Measurements from ENCODE around the gene KPNB1.

The KPNB1 gene

GRCh38 chr17:47636273-47637030 is 13.3 kb upstream of the KPNB1 start:
- no peak for TF ChIP-seq CTCF (IDR thresholded peaks at IDR 0.05; ENCODE audit: extremely low read depth, insufficient read depth, missing control alignments)
- no peak for DNase-seq (ENCODE audit: low spot score)
- in situ Hi-C loops (cut with MboI; ENCODE audit: low pct_unique_long_range_greater_than_20kb, low sequenced_read_pairs, unreplicated experiment) = no loop called here

- DNase-seq (ENCODE audit: low spot score) = no peak
- in situ Hi-C loops (cut with MboI; ENCODE audit: low pct_unique_long_range_greater_than_20kb, low sequenced_read_pairs, unreplicated experiment) = no loop called here
Observed at GRCh38 chr17:47638903-47639302, 10.8 kb upstream of the KPNB1 start.

GRCh38 chr17:47640076-47640475 is 9.6 kb upstream of the KPNB1 start:
- in situ Hi-C loops (cut with MboI; ENCODE audit: low pct_unique_long_range_greater_than_20kb, low sequenced_read_pairs, unreplicated experiment) = no loop called here
- no peak for TF ChIP-seq CTCF (IDR thresholded peaks at IDR 0.05; ENCODE audit: extremely low read depth, insufficient read depth, missing control alignments)
- no peak for DNase-seq (ENCODE audit: low spot score)

More at GRCh38 chr17:47638903-47639302, 10.8 kb upstream of the KPNB1 start:
- TF ChIP-seq CTCF (IDR thresholded peaks at IDR 0.05; ENCODE audit: extremely low read depth, insufficient read depth, missing control alignments) = no peak

- in situ Hi-C loops (cut with MboI; ENCODE audit: low pct_unique_long_range_greater_than_20kb, low sequenced_read_pairs, unreplicated experiment) = no loop called here
- no peak for DNase-seq (ENCODE audit: low spot score)
- no peak for TF ChIP-seq CTCF (IDR thresholded peaks at IDR 0.05; ENCODE audit: extremely low read depth, insufficient read depth, missing control alignments)
Observed at GRCh38 chr17:47641202-47641601, 8.5 kb upstream of the KPNB1 start.

- TF ChIP-seq CTCF (IDR thresholded peaks at IDR 0.05; ENCODE audit: extremely low read depth, insufficient read depth, missing control alignments) = no peak
- in situ Hi-C loops (cut with MboI; ENCODE audit: low pct_unique_long_range_greater_than_20kb, low sequenced_read_pairs, unreplicated experiment) = no loop called here
- no peak for DNase-seq (ENCODE audit: low spot score)
Observed at GRCh38 chr17:47643116-47643515, 6.6 kb upstream of the KPNB1 start.

- no peak for DNase-seq (ENCODE audit: low spot score)
- in situ Hi-C loops (cut with MboI; ENCODE audit: low pct_unique_long_range_greater_than_20kb, low sequenced_read_pairs, unreplicated experiment) = no loop called here
- TF ChIP-seq CTCF (IDR thresholded peaks at IDR 0.05; ENCODE audit: extremely low read depth, insufficient read depth, missing control alignments) = no peak
Observed at GRCh38 chr17:47644324-47644723, 5.4 kb upstream of the KPNB1 start.

Data from GM13977 (cell line).